ENCODE results near the gene SLIT3. TPM values are rescaled to one million over a fixed set of nuclear protein-coding genes. Genes with fewer than 3 reads are reported as not detected.

Gene SLIT3
- total RNA-seq, 4 donors from 2014 or later, result 46.3 to 89.0 (median 68.0) TPM

- ATAC-seq (ENCODE audit: low FRiP score) (no peak), DNase-seq (ENCODE audit: low spot score) (no peak)
- no peak for TF ChIP-seq CTCF (IDR thresholded peaks at IDR 0.05)
These were observed 178.0 kb downstream of the SLIT3 start for GRCh38 chr5:169122951-169123350.

- ATAC-seq (ENCODE audit: low FRiP score), result no peak
- no peak for DNase-seq (ENCODE audit: low spot score)
- no peak for TF ChIP-seq CTCF (IDR thresholded peaks at IDR 0.05)
These were observed 179.1 kb downstream of the SLIT3 start for GRCh38 chr5:169121630-169122420.

GRCh38 chr5:169119288-169120048 is 181.5 kb downstream of the SLIT3 start:
- DNase-seq (ENCODE audit: low spot score) (no peak), ATAC-seq (ENCODE audit: low FRiP score) (no peak)
- TF ChIP-seq CTCF (IDR thresholded peaks at IDR 0.05), result no peak

GRCh38 chr5:169116961-169117461 is 183.9 kb downstream of the SLIT3 start:
- no peak for DNase-seq (ENCODE audit: low spot score)
- no peak for ATAC-seq (ENCODE audit: low FRiP score)
- no peak for TF ChIP-seq CTCF (IDR thresholded peaks at IDR 0.05)

GRCh38 chr5:169115461-169116124 is 185.3 kb downstream of the SLIT3 start:
- no peak for DNase-seq (ENCODE audit: low spot score)
- no peak for ATAC-seq (ENCODE audit: low FRiP score)
- TF ChIP-seq CTCF (IDR thresholded peaks at IDR 0.05), result no peak

- TF ChIP-seq CTCF (IDR thresholded peaks at IDR 0.05), result no peak
- ATAC-seq (ENCODE audit: low FRiP score) (no peak), DNase-seq (ENCODE audit: low spot score) (no peak)
These were observed 186.4 kb downstream of the SLIT3 start for GRCh38 chr5:169114466-169115065.

All from omental fat pad (tissue), 4 donors.